HG03103 (cell line): ENCODE data around the gene WDR27.
"Not testable (repeated sequence)": the region's sequence is repeated elsewhere in the genome, so short reads cannot be mapped to it uniquely, and the experiment has no call there.

Experiments used
- ATAC-seq: cut with Tn5 transposase; IDR thresholded peaks from one replicate; pipeline ENCODE4 v1.9.1; 2021; ENCODE audit warnings: low read depth; ENCODE audit not compliant: unreplicated experiment

WDR27 gene

DNA sequence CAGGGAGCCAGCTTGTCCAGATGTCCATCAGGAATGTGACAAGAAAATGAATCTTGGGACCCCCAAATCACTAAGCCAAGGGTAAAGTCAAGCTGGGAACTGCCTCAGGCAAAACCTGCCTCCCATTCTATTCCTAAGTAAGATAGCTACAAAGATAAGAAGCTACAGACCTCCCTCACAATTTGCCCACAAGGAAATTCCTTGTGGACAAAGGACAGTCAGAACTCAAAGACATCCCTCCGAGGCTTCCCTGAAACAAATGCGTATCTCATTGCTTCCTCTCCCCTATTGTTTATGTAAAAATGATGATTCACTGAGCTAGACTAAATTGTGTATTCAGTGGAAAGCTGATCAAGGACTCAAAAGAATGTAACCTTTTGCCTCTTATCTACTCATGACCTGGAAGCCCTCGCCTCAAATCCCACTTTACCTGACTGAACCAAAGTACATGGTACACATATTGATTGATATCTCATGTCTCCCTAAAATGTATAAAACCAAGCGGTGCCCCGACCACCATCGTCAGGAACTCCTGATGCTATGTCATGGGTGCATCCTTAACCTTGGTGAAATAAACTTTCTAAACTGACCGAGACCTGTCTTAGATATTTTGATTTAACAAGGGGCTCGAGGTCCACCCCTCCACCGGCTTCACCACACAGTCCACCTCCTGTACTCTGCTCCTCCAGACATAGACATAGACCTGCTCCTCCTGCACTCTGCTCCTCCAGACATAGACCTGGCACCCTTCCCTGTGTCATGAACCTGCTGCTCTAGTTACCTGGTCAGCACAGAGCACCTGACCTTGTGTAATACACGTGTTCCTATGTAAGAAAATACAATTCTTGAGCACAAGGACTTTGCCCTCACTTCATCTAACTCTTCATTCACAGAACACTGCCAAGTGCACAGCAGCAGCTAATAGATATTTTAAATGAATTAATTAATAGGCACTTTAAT lies 81.4 kb downstream of the WDR27 start:
- no peak for ATAC-seq

DNA sequence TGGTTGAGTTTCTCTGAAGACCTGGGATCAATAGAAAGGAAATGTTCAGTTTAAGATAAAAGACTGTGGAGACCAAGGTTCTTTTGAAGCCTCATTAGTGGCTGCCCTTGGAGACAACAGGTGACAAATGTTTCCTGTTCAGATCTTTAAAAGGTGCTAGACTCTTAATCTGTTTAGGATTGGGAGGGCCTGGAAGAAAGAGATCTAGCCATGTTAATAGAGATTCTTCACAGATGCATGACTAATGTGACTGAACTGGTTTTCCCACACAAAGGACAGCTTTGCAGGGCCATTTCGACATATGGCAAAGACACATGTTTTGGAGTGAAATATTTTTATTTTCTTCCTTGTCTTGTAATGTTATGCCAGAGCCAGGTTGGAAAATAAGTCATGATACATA lies 82.2 kb downstream of the WDR27 start:
- ATAC-seq: no peak

DNA sequence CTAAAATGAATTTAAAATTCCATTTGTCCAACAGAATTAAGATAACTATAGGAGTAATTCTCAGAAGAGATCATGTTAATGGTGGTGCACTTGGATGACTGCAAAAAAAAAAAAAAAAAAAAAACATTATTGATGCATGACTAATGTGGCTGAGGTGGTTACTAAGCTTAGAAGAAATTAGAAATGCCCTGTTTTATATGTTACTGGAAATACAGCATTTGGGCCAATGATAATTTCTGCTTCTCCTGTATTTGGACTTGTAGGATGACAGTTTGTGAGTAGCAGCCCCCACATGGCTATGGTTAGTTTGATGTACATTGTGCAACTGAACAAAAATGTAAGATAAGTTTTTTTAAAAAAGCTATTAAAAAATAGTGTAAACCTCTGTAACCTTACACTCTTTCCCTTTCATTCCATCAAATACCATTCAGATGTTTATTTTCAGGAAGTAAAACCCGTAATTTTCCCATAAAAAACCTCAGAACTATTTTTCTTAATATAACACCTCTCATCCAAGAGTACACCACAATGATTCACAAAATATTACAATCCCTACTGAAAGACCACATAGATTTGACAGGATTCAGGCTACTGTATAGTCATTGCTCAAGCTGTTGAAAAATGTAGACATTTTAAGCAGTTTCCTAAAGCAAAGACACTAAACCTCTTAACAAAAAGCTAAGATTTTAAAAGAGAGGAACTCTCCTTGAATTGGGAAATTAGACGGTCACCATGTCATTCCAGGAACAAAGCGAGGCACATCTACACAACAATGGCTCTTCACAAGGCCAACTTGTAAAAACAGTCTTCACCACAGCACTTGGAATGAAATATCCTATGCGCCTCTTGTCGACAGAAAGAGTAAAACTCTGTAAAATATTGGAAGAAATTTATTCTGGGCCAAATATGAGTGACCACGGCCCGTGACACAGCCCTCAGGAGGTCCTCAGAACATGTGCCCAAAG lies 83.0 kb downstream of the WDR27 start:
- no peak for ATAC-seq

DNA sequence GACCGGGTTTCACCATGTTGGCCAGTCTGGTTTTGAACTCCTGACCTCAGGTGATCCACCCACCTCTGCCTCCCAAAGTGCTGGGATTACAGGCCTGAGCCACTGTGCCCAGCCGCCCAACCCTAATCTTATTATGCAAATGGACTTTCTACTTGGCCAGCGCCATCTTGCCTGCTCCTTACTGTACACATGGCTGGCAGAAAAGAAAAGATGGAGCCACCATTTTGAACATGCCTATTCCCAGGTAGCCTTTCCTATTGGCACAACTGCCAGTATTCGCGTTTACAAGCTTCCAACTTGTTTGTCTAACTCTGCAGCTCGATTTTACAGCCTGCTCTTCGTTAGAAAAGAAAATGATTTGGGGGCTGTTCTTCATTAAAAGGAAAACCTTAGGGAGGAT lies 84.3 kb downstream of the WDR27 start:
- no peak for ATAC-seq

DNA sequence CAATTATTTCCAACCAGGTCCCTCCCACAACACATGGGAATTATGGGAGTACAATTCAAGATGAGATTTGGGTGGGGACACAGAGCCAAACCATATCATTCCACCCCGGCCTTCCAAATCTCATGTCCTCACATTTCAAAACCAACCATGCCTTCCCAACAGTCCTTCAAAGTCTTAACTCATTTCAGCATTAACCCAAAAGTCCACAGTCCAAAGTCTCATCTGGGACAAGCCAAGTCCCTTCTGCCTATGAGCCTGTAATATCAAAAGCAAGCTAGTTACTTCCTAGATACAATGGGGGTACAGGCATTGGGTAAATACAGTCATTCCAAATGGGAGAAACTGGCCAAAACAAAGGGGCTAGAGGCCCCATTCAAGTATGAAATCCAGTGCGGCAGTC lies 93.2 kb downstream of the WDR27 start:
- ATAC-seq: not testable (repeated sequence)

DNA sequence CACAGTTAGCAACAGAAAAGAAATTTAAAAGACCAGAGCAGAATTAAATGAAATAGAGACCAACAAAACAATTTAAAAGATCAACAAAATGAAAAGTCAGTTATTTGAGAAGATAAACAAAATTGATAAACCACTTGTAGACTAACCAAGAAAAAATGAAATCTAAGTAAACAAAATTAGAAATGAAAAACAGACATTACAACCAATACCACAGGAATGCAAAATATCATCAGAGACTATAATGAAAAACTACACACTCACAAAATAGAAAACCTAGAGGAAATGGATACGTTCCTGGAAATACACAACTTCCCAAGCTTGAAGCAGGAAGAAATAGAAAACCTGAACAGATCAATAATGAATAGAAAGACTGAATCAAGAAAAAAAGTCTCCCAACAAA lies 97.8 kb downstream of the WDR27 start:
- ATAC-seq: no peak

DNA sequence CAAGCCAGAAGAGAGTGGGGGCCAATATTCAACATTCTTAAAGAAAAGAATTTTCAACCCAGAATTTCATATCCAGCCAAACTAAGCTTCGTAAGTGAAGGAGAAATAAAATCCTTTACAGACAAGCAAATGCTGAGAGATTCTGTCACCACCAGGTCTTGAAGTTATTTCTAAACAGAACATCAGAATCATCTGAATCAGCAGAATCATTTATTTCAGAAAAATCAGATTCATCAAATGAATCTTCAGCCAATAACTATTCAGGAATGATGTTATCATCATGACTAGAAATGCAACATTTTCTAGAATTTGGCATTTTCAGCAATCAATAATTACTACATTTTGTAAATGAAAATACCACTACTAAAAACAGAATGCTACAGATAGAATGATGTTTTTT lies 100.7 kb downstream of the WDR27 start:
- not testable (repeated sequence) for ATAC-seq

DNA sequence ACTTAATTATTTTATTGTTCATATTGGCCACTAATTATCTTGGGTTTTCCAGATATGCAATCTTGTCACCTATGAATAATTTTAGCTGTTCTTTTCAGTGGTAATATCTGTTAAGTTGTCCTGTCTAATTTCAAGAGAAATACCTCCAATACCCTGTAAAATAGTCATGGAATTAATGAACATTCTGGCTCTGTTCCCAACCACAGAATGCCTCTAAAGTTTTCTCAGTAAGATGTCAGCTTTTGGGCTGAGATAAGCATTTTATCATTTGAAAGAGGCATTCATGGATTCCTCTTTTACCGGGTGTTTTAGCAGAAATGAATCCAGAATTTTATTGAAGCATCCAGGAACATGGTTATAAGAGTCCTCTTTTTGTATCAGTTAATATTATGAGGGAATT lies 109.3 kb downstream of the WDR27 start:
- ATAC-seq: no peak

DNA sequence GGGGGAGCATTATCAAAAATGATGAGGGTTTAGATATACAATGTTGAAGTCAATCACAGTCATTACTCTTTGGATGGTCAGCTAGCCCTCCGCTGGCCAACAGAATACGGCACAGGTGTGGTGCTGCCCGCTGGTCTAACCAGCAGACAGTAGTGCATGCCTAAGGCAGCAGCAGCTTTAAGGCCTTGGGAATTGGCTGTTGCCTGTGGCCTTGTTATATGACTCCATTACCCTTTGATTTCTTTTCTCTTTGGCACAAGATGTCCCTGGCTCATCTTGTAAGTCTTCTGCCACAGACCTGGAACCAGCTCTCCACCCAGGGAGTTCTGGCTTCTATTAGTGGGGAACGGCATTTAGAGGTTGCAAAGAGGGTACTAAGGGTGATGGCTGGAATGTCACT lies 110.2 kb downstream of the WDR27 start:
- ATAC-seq: no peak

DNA sequence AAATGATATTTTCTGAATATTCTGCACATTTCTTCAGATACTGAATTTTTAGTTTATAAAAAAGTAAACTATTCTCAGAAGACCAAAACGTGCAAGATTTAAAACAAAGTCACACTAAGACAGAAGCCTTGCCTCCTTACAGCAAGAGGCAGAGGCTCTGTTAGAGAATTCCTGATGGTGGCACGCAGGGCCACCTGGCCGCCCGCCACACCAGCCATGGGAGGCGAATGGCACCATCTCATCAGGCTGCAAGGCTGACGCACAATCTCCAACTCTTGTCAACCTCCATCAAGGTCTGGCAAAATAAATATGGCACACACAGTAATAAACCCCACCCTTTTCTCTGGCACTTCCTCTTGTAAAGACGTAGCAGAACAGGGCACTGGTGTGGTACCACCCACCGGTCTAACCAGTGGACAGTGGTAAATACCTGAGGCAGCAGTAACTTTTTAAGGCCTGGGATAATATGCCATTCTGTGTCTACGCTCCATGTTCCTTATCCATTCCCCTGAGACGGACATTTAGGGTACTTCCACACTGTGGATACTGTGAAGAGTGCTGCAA lies 111.4 kb downstream of the WDR27 start:
- no peak for ATAC-seq

DNA sequence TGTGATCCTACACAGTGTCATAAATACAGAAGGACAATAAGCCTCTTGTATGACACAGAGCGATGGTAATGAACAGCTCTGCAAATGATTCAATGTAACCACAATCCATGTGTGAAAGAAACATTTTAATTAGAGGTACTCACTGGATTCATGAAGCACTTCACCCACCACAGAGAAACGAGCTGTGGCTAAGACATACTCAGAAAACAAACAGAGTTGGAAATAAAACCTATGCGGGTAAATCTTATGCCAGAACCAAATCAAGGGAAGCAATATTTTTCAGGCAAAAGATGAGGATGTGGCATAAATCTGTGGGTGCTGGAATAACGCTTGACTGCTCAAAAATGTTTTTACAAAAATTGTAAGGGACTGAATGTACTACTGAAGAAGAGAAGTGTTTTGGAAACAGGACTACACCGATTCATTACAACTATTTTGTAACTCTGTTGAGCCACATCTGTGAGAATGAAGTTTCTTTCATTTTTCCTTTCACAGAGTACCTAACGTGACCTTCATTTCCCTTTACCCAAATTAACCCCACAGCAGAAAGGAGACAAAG lies 112.1 kb downstream of the WDR27 start:
- peak; percentile 63 for ATAC-seq

DNA sequence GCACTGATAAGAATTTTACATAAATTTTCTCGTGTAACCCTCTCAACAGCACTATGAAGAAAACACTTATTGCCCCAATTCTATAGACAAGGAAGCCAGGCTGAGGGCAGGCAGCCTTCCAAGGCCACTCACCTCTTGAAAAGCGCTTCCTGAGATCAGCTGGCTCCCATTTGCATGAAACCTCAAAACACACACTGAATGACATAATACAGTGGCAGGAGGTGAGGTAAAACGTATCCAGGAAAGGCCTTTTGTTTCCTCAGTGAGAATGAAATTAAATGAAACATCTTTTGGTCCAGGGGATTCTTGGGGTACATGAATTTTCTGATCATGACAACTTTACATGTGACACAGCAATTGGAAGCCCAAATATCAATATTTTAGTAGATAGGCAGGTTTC lies 112.5 kb downstream of the WDR27 start:
- ATAC-seq: peak; percentile 78

DNA sequence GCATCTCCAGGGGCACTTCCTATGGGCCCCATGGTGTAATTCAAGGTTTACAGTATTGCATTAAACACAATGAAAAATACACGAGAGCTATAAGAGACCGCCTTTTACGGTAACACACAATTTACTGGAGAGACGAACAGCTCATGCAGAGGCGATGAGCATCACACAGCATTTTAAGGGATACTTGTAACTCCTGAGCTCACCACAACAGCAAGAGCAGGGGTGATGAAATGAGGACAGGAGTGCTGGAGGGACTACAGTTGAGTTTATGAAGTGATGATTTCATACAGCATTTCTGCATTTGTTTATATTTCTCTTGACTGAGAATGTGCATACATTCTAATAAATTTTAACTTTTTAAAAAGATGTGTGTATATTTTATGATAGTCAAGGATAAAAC lies 113.9 kb downstream of the WDR27 start:
- ATAC-seq: no peak

DNA sequence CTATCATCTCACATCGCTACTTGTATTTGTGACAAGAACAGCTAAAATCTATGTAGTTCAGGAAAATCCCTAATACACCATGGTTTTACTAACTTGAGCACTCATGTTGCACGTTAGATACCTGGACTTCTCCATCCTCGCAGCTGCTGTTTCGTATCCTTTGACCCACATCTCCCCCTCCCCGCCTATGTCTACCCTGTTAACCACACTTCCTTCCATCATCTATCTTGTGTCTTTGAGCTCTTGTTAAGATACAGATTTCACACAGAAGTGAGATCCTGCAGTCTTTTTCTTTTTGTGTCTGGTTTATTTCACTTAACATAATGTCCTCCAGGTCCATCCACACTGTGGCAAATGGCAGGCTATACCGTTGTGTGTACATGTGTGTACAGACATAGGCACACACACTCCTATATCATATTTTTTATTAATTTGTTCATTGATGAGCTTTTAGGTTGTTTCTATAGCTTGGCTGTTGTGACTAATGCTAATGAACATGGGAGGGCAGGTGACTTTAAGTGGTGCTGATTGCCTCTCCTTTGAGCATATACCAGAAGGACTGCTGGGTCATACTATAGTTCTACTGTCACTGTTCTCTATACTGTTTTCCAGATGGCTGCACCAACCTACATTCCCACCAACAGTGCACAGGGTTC lies 117.8 kb downstream of the WDR27 start:
- ATAC-seq: no peak

DNA sequence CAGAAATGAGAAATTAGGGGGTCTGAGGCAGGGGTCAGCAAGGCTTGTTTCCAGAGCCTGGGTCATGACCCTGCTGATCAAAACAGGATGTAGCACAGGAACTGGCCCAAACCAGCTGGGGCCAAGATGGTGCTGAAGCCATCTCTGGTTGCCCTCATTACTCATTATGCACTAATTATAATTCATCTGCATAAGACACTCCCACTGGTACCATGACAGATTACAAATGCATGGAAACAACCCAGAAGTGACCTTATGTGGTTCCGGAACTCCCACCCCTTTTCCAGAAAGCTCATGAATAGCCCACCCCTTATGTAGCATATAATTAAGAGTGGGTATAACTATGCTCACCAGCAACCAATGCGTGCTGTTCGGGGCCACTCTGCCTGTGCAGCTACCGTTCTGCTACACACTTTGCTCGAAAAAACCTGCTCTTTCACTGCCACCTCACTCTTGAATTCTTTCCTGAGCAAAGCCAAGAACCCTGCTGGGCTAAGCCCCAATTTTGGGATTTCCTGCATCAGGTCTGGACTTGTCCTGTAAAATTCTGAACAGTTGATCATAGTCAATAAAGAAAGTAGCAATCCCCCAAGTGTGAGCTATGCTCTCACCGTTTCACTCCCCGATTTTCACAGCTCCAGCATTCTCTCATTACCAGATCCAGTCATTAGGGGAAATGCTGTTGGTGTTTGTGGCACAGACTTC lies 122.3 kb downstream of the WDR27 start:
- no peak for ATAC-seq

DNA sequence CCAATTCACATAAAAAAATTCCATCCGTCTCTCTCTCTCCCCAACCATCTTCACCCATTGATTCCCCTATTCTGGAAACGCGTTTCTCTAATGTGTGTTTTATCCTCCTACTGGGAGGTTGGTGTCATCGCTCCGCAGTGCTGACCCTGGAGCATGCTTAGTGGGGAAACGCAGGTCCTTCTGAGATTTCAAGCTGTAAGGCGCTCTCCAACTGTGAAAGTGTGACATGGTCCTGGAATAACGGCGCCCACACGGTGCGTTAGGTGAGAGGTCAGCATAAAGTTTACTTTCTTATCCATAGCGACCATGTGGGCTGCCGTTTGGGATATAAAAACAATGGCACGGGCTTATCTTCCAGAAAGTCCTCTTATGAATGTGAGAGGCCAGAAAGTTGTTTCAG lies 123.9 kb downstream of the WDR27 start:
- no peak for ATAC-seq

DNA sequence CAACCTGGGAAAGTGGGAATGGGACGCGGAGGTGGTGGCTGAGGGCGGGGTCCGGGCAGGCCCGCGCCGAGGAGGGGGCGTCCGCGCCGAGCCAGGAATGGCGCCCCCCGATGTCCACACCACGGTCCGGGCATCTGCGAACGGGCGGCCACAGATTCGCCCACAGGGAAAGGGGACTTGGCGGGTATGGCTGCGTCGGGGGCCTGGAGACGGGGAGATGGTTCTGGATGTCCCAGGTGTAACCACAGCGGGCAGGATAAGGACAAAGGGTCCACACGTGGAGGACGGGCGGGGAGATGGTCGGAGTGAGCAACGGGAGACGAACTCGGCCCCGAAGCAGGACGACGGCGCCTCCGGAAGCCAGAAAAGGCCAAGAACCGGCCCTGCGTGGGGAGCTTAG lies 124.6 kb downstream of the WDR27 start:
- ATAC-seq: no peak

DNA sequence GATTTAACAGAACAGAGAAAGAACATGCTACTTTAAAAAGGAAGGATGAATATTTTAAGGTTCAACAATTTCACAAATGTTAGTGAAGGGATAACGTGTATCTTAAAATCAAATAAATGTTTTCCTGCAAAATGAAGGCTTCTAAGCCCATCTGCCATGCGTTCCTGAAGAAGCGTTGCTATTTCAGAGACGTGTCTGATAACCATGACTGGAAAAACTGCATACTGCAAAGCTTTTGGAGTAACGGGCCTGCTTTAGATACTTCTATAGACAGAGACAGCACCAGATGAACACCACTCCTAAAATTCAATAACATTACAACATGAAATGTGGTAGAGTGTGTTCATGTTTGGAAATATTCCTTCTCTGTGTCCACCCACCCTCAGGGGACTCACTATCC lies 126.0 kb downstream of the WDR27 start:
- ATAC-seq: no peak

DNA sequence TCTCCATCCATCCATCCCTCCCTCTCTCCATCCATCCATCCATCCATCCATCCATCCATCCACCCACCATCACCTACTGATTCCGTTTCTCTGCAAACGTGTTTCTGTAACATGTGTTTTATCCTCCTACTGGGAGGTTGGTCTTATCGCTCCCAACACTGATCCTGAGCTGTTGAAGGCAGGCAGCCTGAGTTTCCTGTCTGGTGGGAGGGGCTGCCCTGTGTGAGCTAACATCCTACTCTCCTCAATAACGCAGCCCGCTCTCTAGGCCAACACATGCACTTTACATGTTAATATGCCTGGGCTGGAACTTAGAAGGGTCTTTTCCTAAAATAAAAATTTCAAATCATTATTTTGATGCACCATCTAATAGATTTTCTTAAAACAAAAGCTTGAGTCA lies 126.5 kb downstream of the WDR27 start:
- no peak for ATAC-seq

DNA sequence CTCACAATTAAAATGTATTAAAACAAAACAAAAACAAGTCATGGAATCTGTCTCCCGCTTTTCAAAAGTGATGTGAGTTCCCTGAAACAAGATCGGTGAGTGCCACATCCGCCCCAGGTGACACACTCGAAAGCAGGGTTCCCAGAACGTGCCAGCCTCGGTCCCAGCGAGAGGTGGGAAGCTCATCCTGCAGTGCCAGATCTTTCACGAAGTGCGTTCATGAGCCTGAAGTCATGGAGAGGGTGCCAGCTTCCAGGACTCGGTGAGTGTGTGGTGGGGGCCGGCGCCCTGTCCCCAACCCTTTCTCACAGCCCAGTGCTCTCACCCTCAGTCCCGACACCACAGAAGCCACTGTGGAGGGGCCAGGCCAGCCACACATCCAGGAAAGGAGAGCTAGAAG lies 127.4 kb downstream of the WDR27 start:
- ATAC-seq: no peak
